CD4-positive, alpha-beta memory T cell (primary cell): ENCODE data around the gene ZNF22. TPM values are rescaled to one million over a fixed set of nuclear protein-coding genes. Genes with fewer than 3 reads are reported as not detected.

Experiments
- CTCF ChIA-PET: fragments of 350-600 bp; sonication (Branson Sonifier 250); formaldehyde crosslinking; loops from one replicate; lab custom pipeline; 2021; ENCODE audit warnings: inconsistent platforms; ENCODE audit not compliant: partially characterized antibody; lab: Charles Lee
- POLR2A ChIA-PET: fragments of 350-600 bp; sonication (Branson Sonifier 250); formaldehyde crosslinking; loops from one replicate; lab custom pipeline; 2021; ENCODE audit not compliant: partially characterized antibody; lab: Charles Lee
- DNase-seq, 5 donors: peaks; one replicate each; pipeline versions ENCODE4 v3.0.0 to v3.0.0-alpha.2; 2020 to 2022; ENCODE audit warnings: mixed read lengths in 1 of 5
- H3K27ac ChIP-seq: one replicate; pipeline ENCODE4 v1.7.0; 2013; ENCODE audit warnings: low read depth, low read length
- H3K27me3 ChIP-seq: 2 replicates; pipeline ENCODE4 v1.7.0; 2013; ENCODE audit warnings: mild to moderate bottlenecking, low read length, moderate library complexity; ENCODE audit not compliant: insufficient read depth
- H3K36me3 ChIP-seq: 2 replicates; pipeline ENCODE4 v1.7.0; 2013; ENCODE audit warnings: mild to moderate bottlenecking, low read length, moderate library complexity; ENCODE audit not compliant: insufficient read depth
- H3K4me1 ChIP-seq: 2 replicates; pipeline ENCODE4 v1.7.0; 2013; ENCODE audit warnings: mild to moderate bottlenecking, low read length, moderate library complexity; ENCODE audit not compliant: insufficient read depth
- H3K4me3 ChIP-seq, 2 donors: one replicate each; pipeline ENCODE4 v1.7.0; 2013; ENCODE audit warnings: low read length in 2 of 2, mild to moderate bottlenecking in 1 of 2
- H3K9me3 ChIP-seq, 2 donors: one replicate each; pipeline ENCODE4 v1.7.0; 2013; ENCODE audit warnings: low read length in 2 of 2, control low read depth in 1 of 2; ENCODE audit not compliant: control insufficient read depth in 1 of 2
- H3K27ac Mint-ChIP-seq, 7 donors: one replicate each; pipeline ENCODE4 v1.8.0; 2020 to 2021; ENCODE audit warnings: mixed read lengths in 7 of 7, mild to moderate bottlenecking in 6 of 7, inconsistent platforms in 3 of 7, moderate library complexity in 3 of 7
- H3K27me3 Mint-ChIP-seq, 2 donors: one replicate each; pipeline ENCODE4 v1.8.0; 2020 to 2021; ENCODE audit warnings: mixed read lengths in 2 of 2
- H3K36me3 Mint-ChIP-seq, 2 donors: one replicate each; pipeline ENCODE4 v1.8.0; 2020 to 2021; ENCODE audit warnings: mixed read lengths in 2 of 2, inconsistent platforms in 1 of 2, mild to moderate bottlenecking in 1 of 2
- H3K4me1 Mint-ChIP-seq, 4 donors: one replicate each; pipeline ENCODE4 v1.8.0; 2020 to 2021; ENCODE audit warnings: mixed read lengths in 4 of 4, mild to moderate bottlenecking in 1 of 4
- H3K4me3 Mint-ChIP-seq, 8 donors: one replicate each; pipeline ENCODE4 v1.8.0; 2020 to 2021; ENCODE audit warnings: mixed read lengths in 8 of 8, mild to moderate bottlenecking in 7 of 8, moderate library complexity in 6 of 8, inconsistent platforms in 3 of 8
- H3K9me3 Mint-ChIP-seq, 8 donors: one replicate each; pipeline ENCODE4 v1.8.0; 2020 to 2021; ENCODE audit warnings: mixed read lengths in 8 of 8, mild to moderate bottlenecking in 5 of 8, inconsistent platforms in 3 of 8, moderate library complexity in 1 of 8
- intact Hi-C: fragments of 100-400 bp; cut with micrococcal nuclease; formaldehyde crosslinking; loops from one replicate; pipeline ENCODE4 v1.15.1; 2023
- polyA plus RNA-seq, 2 donors: library from polyadenylated mRNA; unstranded; fragments of 300-500 nt; fragmentation: Illumina TruSeq; gene quantifications; one replicate each; pipeline ENCODE4 v1.2.3, GENCODE V29; 2021
- total RNA-seq, 2 experiments: library from RNA; stranded (reverse); gene quantifications; one replicate each; pipeline ENCODE4 v1.2.3, GENCODE V29; 2021

The ZNF22 gene
- total and polyA plus RNA-seq, 4 experiments from 2014 or later: 26.9 to 40.6 (median 30.8) TPM

- H3K9me3 ChIP-seq: no peaks in the 10 kb centered on the region
- H3K27me3 ChIP-seq: no peaks in the 10 kb centered on the region
- Mint-ChIP-seq H3K4me1 (peaks cover under 1 to 10% (median 5%) of the 10 kb centered on the region in 4 donors), H3K36me3 (no peaks in the 10 kb centered on the region), H3K27me3 (no peaks in the 10 kb centered on the region), H3K4me3 (peak overlapping the region; percentile 61 to 80 (median 74)), H3K9me3 (no peaks in the 10 kb centered on the region), H3K27ac (peak overlapping the region in 2 of 7 donors; percentile 13 to 16)
- H3K4me1 ChIP-seq: peaks cover 18% of the 10 kb centered on the region
- intact Hi-C loops: loop anchor here (1.0 to 10.0 kb wide), 2 partner anchors 15 to 109 kb away; partner anchors contain the start of gene RASSF4
- H3K27ac ChIP-seq: no peak overlapping the region
- CTCF ChIA-PET: interaction anchor here (0.6 to 2.5 kb wide), 4 partner anchors 8 to 43 kb away, joined by 3 to 31 read pairs (median 4); no protein-coding TSS in a partner anchor
- peak overlapping the region; percentile 60 to 61 for H3K4me3 ChIP-seq
- DNase-seq: no peak
- no peaks in the 10 kb centered on the region for H3K36me3 ChIP-seq
- POLR2A ChIA-PET: interaction anchor here (2.2 kb wide), 1 partner anchor 42 kb away, joined by 6 read pairs; no protein-coding TSS in a partner anchor
Observed at GRCh38 chr10:44974082-44974627, 26.6 kb upstream of the ZNF22 start.

GRCh38 chr10:44974628-44975430 lies 25.9 kb upstream of the ZNF22 start:
- H3K4me3 ChIP-seq: peak overlapping the region; percentile 60 to 61
- no peaks in the 10 kb centered on the region for H3K36me3 ChIP-seq
- H3K9me3 Mint-ChIP-seq: no peaks in the 10 kb centered on the region
- peak overlapping the region in 4 of 7 donors; percentile 16 to 77 (median 33) for H3K27ac Mint-ChIP-seq
- H3K27me3 Mint-ChIP-seq: no peaks in the 10 kb centered on the region
- H3K4me3 Mint-ChIP-seq: peak overlapping the region; percentile 61 to 80 (median 74)
- H3K4me1 Mint-ChIP-seq: peaks cover 0 to 9% (median 3%) of the 10 kb centered on the region in 4 donors
- no peaks in the 10 kb centered on the region for H3K27me3 ChIP-seq
- peak in 4 of 5 donors; percentile 60 to 75 (median 65) for DNase-seq
- no peaks in the 10 kb centered on the region for H3K36me3 Mint-ChIP-seq
- no peak overlapping the region for H3K27ac ChIP-seq
- intact Hi-C loops: loop anchor here (1.0 to 10.0 kb wide), 3 partner anchors 16 to 1304 kb away; partner anchors contain the start of gene RASSF4
- no peaks in the 10 kb centered on the region for H3K9me3 ChIP-seq
- peaks cover 17% of the 10 kb centered on the region for H3K4me1 ChIP-seq
- CTCF ChIA-PET: interaction anchor here (1.0 to 2.5 kb wide), 5 partner anchors 8 to 44 kb away, joined by 3 to 31 read pairs (median 5); no protein-coding TSS in a partner anchor
- POLR2A ChIA-PET: interaction anchor here (2.2 kb wide), 1 partner anchor 42 kb away, joined by 6 read pairs; no protein-coding TSS in a partner anchor

- H3K27ac ChIP-seq: no peak overlapping the region
- DNase-seq: no peak
- ChIA-PET POLR2A (interaction anchor here (2.2 kb wide), 1 partner anchor 43 kb away, joined by 6 read pairs; no protein-coding TSS in a partner anchor), CTCF (interaction anchor here (0.7 to 1.8 kb wide), 6 partner anchors 8 to 47 kb away, joined by 3 to 18 read pairs (median 4); partner anchors contain the start of gene ZNF22)
- no peaks in the 10 kb centered on the region for H3K27me3 ChIP-seq
- H3K36me3 ChIP-seq: no peaks in the 10 kb centered on the region
- no peaks in the 10 kb centered on the region for H3K9me3 Mint-ChIP-seq
- H3K27ac Mint-ChIP-seq: peak overlapping the region in 2 of 7 donors; percentile 3 to 51
- intact Hi-C loops: loop anchor here (1.0 to 10.0 kb wide), 2 partner anchors 111 to 1304 kb away; no protein-coding TSS in a partner anchor
- H3K4me1 ChIP-seq: peaks cover 17% of the 10 kb centered on the region
- H3K4me3 ChIP-seq: no peak overlapping the region
- peak overlapping the region in 3 of 8 donors; percentile 11 to 52 (median 49) for H3K4me3 Mint-ChIP-seq
- peaks cover 0 to 9% (median 3%) of the 10 kb centered on the region in 4 donors for H3K4me1 Mint-ChIP-seq
- H3K27me3 Mint-ChIP-seq: no peaks in the 10 kb centered on the region
- no peaks in the 10 kb centered on the region for H3K9me3 ChIP-seq
- no peaks in the 10 kb centered on the region for H3K36me3 Mint-ChIP-seq
Observed at GRCh38 chr10:44975431-44976331, 25.0 kb upstream of the ZNF22 start.

- intact Hi-C loops: loop anchor here (10.0 kb wide), 1 partner anchor 112 kb away; no protein-coding TSS in a partner anchor
- Mint-ChIP-seq H3K27ac (peak overlapping the region in 2 of 7 donors; percentile 42 to 69), H3K4me3 (peak overlapping the region in 1 of 8 donors; percentile 46)
Observed at GRCh38 chr10:44976352-44977198, 24.1 kb upstream of the ZNF22 start.

GRCh38 chr10:44977287-44978212 lies 23.2 kb upstream of the ZNF22 start:
- ChIA-PET CTCF (interaction anchor here (1.1 to 2.5 kb wide), 2 partner anchors 26 to 45 kb away, joined by 4 to 25 read pairs; no protein-coding TSS in a partner anchor), POLR2A (no interaction called here)
- peaks cover 0 to 9% (median 3%) of the 10 kb centered on the region in 4 donors for H3K4me1 Mint-ChIP-seq
- Histone ChIP-seq H3K9me3 (no peaks in the 10 kb centered on the region), H3K36me3 (no peaks in the 10 kb centered on the region), H3K27ac (no peak overlapping the region), H3K4me3 (no peak overlapping the region), H3K4me1 (peaks cover 17% of the 10 kb centered on the region), H3K27me3 (no peaks in the 10 kb centered on the region)
- intact Hi-C loops: loop anchor here (10.0 kb wide), 1 partner anchor 113 kb away; no protein-coding TSS in a partner anchor
- DNase-seq: no peak
- no peaks in the 10 kb centered on the region for H3K36me3 Mint-ChIP-seq
- H3K9me3 Mint-ChIP-seq: no peaks in the 10 kb centered on the region
- no peaks in the 10 kb centered on the region for H3K27me3 Mint-ChIP-seq
- no peak overlapping the region for H3K4me3 Mint-ChIP-seq
- no peak overlapping the region for H3K27ac Mint-ChIP-seq

More at GRCh38 chr10:44976352-44977198, 24.1 kb upstream of the ZNF22 start:
- Mint-ChIP-seq H3K9me3 (no peaks in the 10 kb centered on the region), H3K27me3 (no peaks in the 10 kb centered on the region), H3K4me1 (peaks cover 0 to 9% (median 3%) of the 10 kb centered on the region in 4 donors), H3K36me3 (no peaks in the 10 kb centered on the region)
- CTCF ChIA-PET: interaction anchor here (1.1 to 1.8 kb wide), 5 partner anchors 9 to 48 kb away, joined by 3 to 18 read pairs (median 3); partner anchors contain the start of gene ZNF22
- no peak overlapping the region for H3K27ac ChIP-seq
- no peak for DNase-seq
- H3K27me3 ChIP-seq: no peaks in the 10 kb centered on the region
- no peaks in the 10 kb centered on the region for H3K9me3 ChIP-seq
- H3K4me3 ChIP-seq: no peak overlapping the region
- H3K36me3 ChIP-seq: no peaks in the 10 kb centered on the region
- peaks cover 17% of the 10 kb centered on the region for H3K4me1 ChIP-seq
- POLR2A ChIA-PET: no interaction called here
